ENCODE measurements around the gene TSPAN12. TPM values are rescaled to one million over a fixed set of nuclear protein-coding genes. Genes with fewer than 3 reads are reported as not detected.

Gene TSPAN12
- total and polyA plus RNA-seq, 2 donors (not counting 1 experiment from before 2014, with no cell fraction given): not detected

DNA sequence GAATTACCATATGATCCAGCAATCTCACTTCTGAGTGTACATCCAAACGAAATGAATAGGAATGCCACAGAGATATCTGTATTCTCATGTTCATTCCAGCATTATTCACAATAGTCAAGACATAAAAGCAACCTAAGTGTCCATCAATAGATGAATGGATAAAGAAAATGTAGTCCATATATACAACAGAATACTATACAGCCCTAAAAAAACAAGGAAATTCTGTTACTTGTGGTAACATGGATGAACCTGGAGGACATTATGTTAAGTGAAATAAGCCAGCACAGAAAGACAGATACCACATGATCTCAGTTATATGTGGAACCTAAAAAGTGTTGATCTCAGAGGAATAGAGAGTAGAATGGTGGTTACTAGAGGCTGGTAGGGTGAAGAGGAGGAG, 26.7 kb downstream of the TSPAN12 start:
- no CpG with 5 or more reads among the region's 1 CpG for WGBS (ENCODE audit: insufficient coverage)
- H3K27ac Mint-ChIP-seq: no peak overlapping the region
- peaks cover 0 to 5% (median 0%) of the 10 kb centered on the region in 4 experiments for H3K27me3 ChIP-seq (replicated peaks in 1 of 4; ENCODE audit: control extremely low read depth in 1 of 4, control insufficient read depth in 3 of 4, insufficient read depth in 4 of 4, low read length in 3 of 4)
- H3K4me3 Mint-ChIP-seq: no peak overlapping the region
- H3K9me3 ChIP-seq (ENCODE audit: control extremely low read depth in 1 of 3, control insufficient read depth in 2 of 3, insufficient read depth in 1 of 3, low read length in 2 of 3): no peaks in the 10 kb centered on the region
- POLR2A ChIA-PET: no interaction called here
- no peak overlapping the region for H2AFZ ChIP-seq (ENCODE audit: insufficient read depth, low read depth, low read length, poor library complexity, severe bottlenecking)
- peaks cover 12% of the 10 kb centered on the region for H3K27me3 Mint-ChIP-seq
- no peak overlapping the region for H3K4me3 ChIP-seq (ENCODE audit: control extremely low read depth in 1 of 5, extremely low read depth in 1 of 5, insufficient read depth in 1 of 5, low read depth in 2 of 5, low read length in 4 of 5)
- no peak for TF ChIP-seq CTCF (IDR thresholded peaks at IDR 0.05)
- no peak for TF ChIP-seq EZH2 (IDR thresholded peaks at IDR 0.05; ENCODE audit: borderline replicate concordance, insufficient read depth, low read depth, low read length, poor library complexity, severe bottlenecking)
- no peaks in the 10 kb centered on the region for H3K4me1 ChIP-seq (ENCODE audit: control insufficient read depth in 2 of 2, insufficient read depth in 2 of 2, low read length in 2 of 2)
- no peaks in the 10 kb centered on the region for H4K20me1 ChIP-seq (ENCODE audit: control insufficient read depth, insufficient read depth, low read length, poor library complexity, severe bottlenecking)
- H3K4me2 ChIP-seq (replicated peaks; ENCODE audit: low read depth, low read length, poor library complexity, severe bottlenecking): no peak overlapping the region
- no peak overlapping the region for H3K27ac ChIP-seq (ENCODE audit: low read length in 2 of 2)
- no peaks in the 10 kb centered on the region for H3K9me3 Mint-ChIP-seq (ENCODE audit: insufficient read depth)
- ATAC-seq (ENCODE audit: low read depth): no peak
- no peaks in the 10 kb centered on the region for H3K36me3 ChIP-seq (replicated peaks in 1 of 2; ENCODE audit: control extremely low read depth in 1 of 2, control insufficient read depth in 1 of 2, extremely low read depth in 1 of 2, insufficient read depth in 2 of 2, low read length in 1 of 2)
- H3K4me1 Mint-ChIP-seq: no peaks in the 10 kb centered on the region
- H3K79me2 ChIP-seq (ENCODE audit: control insufficient read depth, insufficient read depth, low read length): no peaks in the 10 kb centered on the region
- DNase-seq: no peak
- CTCF ChIA-PET: no interaction called here
- intact Hi-C loops (cut with micrococcal nuclease): no loop called here
- H3K9ac ChIP-seq (ENCODE audit: low read length): no peak overlapping the region

DNA sequence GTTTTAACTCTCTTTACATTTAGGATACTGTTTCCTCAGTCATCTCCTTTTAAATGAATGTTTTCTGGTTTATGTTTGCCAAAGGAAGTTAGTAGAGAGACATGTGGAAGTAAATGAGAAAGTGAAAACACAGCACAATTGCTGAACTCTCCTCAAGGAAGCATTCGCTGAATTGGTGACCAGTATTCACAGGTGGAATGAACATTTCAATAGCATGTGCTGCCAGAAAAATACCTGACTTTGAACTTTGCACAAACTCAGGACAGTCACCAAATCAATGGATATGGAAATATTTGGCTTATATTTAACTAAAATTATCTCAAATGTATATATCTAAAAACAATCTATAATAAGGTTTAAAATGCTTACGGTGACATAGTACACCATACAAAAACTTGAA, 28.5 kb downstream of the TSPAN12 start:
- no peaks in the 10 kb centered on the region for H3K79me2 ChIP-seq (ENCODE audit: control insufficient read depth, insufficient read depth, low read length)
- Mint-ChIP-seq H3K27ac (no peak overlapping the region), H3K4me3 (no peak overlapping the region), H3K27me3 (peaks cover 6% of the 10 kb centered on the region), H3K4me1 (no peaks in the 10 kb centered on the region), H3K9me3 (ENCODE audit: insufficient read depth) (no peaks in the 10 kb centered on the region)
- H2AFZ ChIP-seq (ENCODE audit: insufficient read depth, low read depth, low read length, poor library complexity, severe bottlenecking): no peak overlapping the region
- peaks cover 0 to 5% (median 0%) of the 10 kb centered on the region in 4 experiments for H3K27me3 ChIP-seq (replicated peaks in 1 of 4; ENCODE audit: control extremely low read depth in 1 of 4, control insufficient read depth in 3 of 4, insufficient read depth in 4 of 4, low read length in 3 of 4)
- no peaks in the 10 kb centered on the region for H4K20me1 ChIP-seq (ENCODE audit: control insufficient read depth, insufficient read depth, low read length, poor library complexity, severe bottlenecking)
- H3K4me1 ChIP-seq (ENCODE audit: control insufficient read depth in 2 of 2, insufficient read depth in 2 of 2, low read length in 2 of 2): no peaks in the 10 kb centered on the region
- no peak for ATAC-seq (ENCODE audit: low read depth)
- H3K36me3 ChIP-seq (replicated peaks in 1 of 2; ENCODE audit: control extremely low read depth in 1 of 2, control insufficient read depth in 1 of 2, extremely low read depth in 1 of 2, insufficient read depth in 2 of 2, low read length in 1 of 2): no peaks in the 10 kb centered on the region
- POLR2A ChIA-PET: no interaction called here
- no peak overlapping the region for H3K4me2 ChIP-seq (replicated peaks; ENCODE audit: low read depth, low read length, poor library complexity, severe bottlenecking)
- TF ChIP-seq EZH2 (IDR thresholded peaks at IDR 0.05; ENCODE audit: borderline replicate concordance, insufficient read depth, low read depth, low read length, poor library complexity, severe bottlenecking) (no peak), CTCF (IDR thresholded peaks at IDR 0.05) (no peak)
- H3K4me3 ChIP-seq (ENCODE audit: control extremely low read depth in 1 of 5, extremely low read depth in 1 of 5, insufficient read depth in 1 of 5, low read depth in 2 of 5, low read length in 4 of 5): no peak overlapping the region
- no peak overlapping the region for H3K27ac ChIP-seq (ENCODE audit: low read length in 2 of 2)
- DNase-seq: no peak
- 100% methylated on average over 1 of the region's 2 CpGs for WGBS (ENCODE audit: insufficient coverage)
- no peaks in the 10 kb centered on the region for H3K9me3 ChIP-seq (ENCODE audit: control extremely low read depth in 1 of 3, control insufficient read depth in 2 of 3, insufficient read depth in 1 of 3, low read length in 2 of 3)
- intact Hi-C loops (cut with micrococcal nuclease): no loop called here
- no peak overlapping the region for H3K9ac ChIP-seq (ENCODE audit: low read length)
- CTCF ChIA-PET: no interaction called here
